GM19372 (cell line): ENCODE results near the gene GEMIN7.
"Not testable (repeated sequence)": the region's sequence is repeated elsewhere in the genome, so short reads cannot be mapped to it uniquely, and the experiment has no call there.

Experiments
- ATAC-seq: cut with Tn5 transposase; IDR thresholded peaks from one replicate; pipeline ENCODE4 v1.9.1; 2021; ENCODE audit warnings: mild to moderate bottlenecking, low read depth, moderate library complexity; ENCODE audit not compliant: unreplicated experiment

Gene GEMIN7

GRCh38 chr19:45102481-45102880 lies 23.4 kb downstream of the GEMIN7 start:
- ATAC-seq = no peak

GRCh38 chr19:45103156-45103507 lies 24.1 kb downstream of the GEMIN7 start:
- ATAC-seq = no peak

GRCh38 chr19:45103508-45104319 lies 24.7 kb downstream of the GEMIN7 start:
- ATAC-seq = no peak

GRCh38 chr19:45104658-45105349 lies 25.7 kb downstream of the GEMIN7 start:
- no peak for ATAC-seq

- not testable (repeated sequence) for ATAC-seq
Measured at GRCh38 chr19:45106363-45106762, 27.3 kb downstream of the GEMIN7 start.

GRCh38 chr19:45107621-45108150 lies 28.6 kb downstream of the GEMIN7 start:
- no peak for ATAC-seq

GRCh38 chr19:45110851-45111266 lies 31.8 kb downstream of the GEMIN7 start:
- ATAC-seq = no peak

- no peak for ATAC-seq
Measured at GRCh38 chr19:45112111-45112827, 33.2 kb downstream of the GEMIN7 start.

GRCh38 chr19:45113628-45114027 lies 34.6 kb downstream of the GEMIN7 start:
- no peak for ATAC-seq

- no peak for ATAC-seq
Measured at GRCh38 chr19:45114116-45114515, 35.1 kb downstream of the GEMIN7 start.

GRCh38 chr19:45115809-45116615 lies 37.0 kb downstream of the GEMIN7 start:
- no peak for ATAC-seq

GRCh38 chr19:45117167-45117594 lies 38.1 kb downstream of the GEMIN7 start:
- ATAC-seq = no peak

- no peak for ATAC-seq
Measured at GRCh38 chr19:45117671-45118070, 38.6 kb downstream of the GEMIN7 start.

- ATAC-seq = no peak
Measured at GRCh38 chr19:45118106-45118505, 39.0 kb downstream of the GEMIN7 start.

- not testable (repeated sequence) for ATAC-seq
Measured at GRCh38 chr19:45118591-45119355, 39.7 kb downstream of the GEMIN7 start.

- no peak for ATAC-seq
Measured at GRCh38 chr19:45119582-45119981, 40.5 kb downstream of the GEMIN7 start.

GRCh38 chr19:45121827-45122345 lies 42.8 kb downstream of the GEMIN7 start:
- no peak for ATAC-seq

- ATAC-seq = no peak
Measured at GRCh38 chr19:45122832-45123231, 43.8 kb downstream of the GEMIN7 start.

GRCh38 chr19:45123440-45123850 lies 44.4 kb downstream of the GEMIN7 start:
- no peak for ATAC-seq
